GM18505 (cell line): ENCODE data around the gene ARHGAP24.
"Not testable (repeated sequence)": the region's sequence is repeated elsewhere in the genome, so short reads cannot be mapped to it uniquely, and the experiment has no call there.

Experiments used
- ATAC-seq: cut with Tn5 transposase; IDR thresholded peaks from one replicate; pipeline ENCODE4 v1.9.1; 2021; ENCODE audit not compliant: unreplicated experiment
- POLR2A ChIP-seq: IDR thresholded peaks from 4 replicates; pipeline ENCODE4 v1.6.1; 2011; ENCODE audit warnings: borderline replicate concordance; ENCODE audit not compliant: insufficient read depth, insufficient read length; ENCODE audit errors: extremely low read depth

ARHGAP24 gene

DNA sequence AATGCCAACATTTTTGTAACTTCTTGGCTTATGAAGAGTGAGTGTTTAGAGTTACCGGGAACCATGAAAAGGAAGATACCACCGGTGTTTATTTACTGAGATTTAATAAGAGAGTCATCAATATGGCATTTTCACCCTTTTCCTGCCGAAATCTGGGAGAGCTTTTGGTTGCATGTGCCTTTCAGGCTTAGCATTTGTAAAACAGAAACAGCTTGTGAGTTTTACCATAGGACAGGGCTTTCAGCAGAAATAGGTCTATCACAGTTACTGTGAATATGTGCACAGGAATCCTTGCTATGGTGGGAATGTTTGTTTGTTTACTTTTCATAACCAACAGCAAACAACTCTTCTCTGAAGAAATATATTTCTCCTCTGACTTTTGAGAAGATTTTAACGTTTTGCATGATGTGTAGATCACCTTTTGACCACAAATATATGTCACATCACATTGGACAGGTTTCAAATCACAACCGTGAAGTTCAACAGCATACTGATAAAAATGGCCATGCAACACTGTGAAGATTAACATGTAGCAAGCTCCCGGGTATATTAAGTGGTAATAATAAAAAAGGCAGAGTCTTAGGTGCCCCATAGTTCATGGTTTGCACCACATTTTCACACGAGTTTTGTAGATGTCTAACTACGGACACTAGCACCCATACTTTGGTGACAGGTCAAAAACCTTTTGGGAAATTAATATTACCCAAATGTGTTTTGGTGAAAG lies 21.3 kb downstream of the ARHGAP24 start:
- no peak for ATAC-seq

GRCh38 chr4:85496933-85497332 lies 22.0 kb downstream of the ARHGAP24 start:
- no peak for ATAC-seq

More for the DNA sequence above, 21.3 kb downstream of the ARHGAP24 start:
- TF ChIP-seq POLR2A = no peak

GRCh38 chr4:85498068-85498733 lies 23.3 kb downstream of the ARHGAP24 start:
- no peak for TF ChIP-seq POLR2A
- ATAC-seq = peak; percentile 99

More at GRCh38 chr4:85496933-85497332, 22.0 kb downstream of the ARHGAP24 start:
- no peak for TF ChIP-seq POLR2A

DNA sequence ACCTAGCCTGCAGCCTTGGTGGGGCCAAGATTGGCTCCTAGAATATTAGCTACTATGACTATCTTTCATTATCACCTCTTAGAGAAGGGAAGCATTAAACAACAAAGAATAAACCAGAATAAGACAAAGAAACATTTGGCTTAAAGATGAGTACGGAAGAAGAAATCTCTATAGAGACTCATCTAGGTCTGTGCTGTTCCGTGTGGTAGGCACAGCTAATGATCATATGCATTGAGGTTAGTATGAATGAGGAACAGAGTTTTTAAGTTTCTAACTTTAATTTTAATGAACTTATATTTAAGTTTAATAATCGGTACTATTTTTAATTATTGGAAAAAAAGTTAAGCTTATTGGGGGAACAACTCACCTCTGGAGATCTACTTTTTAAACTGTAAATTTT lies 24.6 kb downstream of the ARHGAP24 start:
- no peak for TF ChIP-seq POLR2A
- no peak for ATAC-seq

DNA sequence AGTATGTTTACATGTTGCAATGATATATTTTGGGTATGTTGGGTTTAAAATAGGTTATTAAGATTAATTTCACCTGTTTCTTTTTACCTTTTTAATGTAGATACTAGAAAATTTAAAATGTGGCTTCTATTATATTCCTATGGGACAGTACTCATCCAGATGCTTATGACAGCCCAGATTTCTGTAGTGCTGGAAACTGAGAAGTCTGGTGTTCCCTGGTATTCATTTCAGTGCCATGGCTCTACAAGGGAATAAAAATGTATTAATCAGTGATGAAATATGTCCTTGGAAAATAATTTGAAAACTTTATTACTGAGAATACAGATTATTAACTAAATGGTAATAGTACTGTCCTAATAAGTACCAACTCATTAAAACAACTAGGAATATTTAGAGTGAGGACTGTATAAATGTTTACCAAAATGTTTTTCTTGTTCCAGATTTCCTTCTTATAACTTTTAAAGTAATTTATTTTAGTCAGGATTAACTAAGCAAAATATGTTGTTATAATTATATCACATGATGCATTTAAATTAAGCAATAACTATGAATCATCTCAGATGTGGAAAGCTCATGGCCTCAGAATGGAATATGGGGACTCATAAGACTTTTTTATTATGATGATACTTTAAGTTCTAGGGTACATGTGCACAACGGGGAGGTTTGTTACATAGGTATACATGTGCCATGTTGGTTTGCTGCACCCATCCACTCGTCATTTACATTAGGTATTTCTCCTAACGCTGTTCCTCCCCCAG lies 25.3 kb downstream of the ARHGAP24 start:
- no peak for TF ChIP-seq POLR2A
- no peak for ATAC-seq

DNA sequence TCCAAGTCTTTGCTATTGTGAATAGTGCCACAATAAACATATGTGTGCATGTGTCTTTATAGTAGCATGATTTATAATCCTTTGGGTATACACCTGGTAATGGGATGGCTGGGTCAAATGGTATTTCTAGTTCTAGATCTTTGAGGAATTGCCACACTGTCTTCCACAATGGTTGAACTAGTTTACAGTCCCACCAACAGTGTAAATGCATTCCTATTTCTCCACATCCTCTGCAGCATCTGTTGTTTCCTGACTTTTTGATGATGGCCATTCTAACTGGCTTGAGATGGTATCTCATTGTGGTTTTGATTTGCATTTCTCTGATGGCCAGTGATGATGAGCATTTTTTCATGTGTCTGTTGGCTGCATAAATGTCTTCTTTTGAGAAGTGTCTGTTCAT lies 26.2 kb downstream of the ARHGAP24 start:
- ATAC-seq = not testable (repeated sequence)

DNA sequence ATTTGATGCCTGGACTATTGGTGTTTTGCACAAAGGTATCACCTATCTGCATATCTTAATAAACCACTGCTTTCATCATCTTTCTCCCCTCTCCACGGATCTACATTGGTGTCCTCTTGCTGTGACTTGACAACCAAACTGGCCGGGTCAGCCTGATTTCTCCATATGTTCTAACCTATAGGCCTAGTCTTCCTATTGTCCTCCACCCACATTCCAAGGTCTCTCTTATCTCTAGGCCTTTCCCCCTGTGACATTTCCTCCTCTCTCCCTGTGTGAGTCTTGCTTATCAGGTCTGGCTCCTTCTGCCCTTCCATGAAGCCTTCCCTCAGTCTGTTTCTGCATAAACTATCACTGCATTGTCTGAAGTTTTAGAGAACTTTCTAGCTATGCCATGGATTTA lies 33.7 kb downstream of the ARHGAP24 start:
- ATAC-seq = no peak
- TF ChIP-seq POLR2A = no peak

DNA sequence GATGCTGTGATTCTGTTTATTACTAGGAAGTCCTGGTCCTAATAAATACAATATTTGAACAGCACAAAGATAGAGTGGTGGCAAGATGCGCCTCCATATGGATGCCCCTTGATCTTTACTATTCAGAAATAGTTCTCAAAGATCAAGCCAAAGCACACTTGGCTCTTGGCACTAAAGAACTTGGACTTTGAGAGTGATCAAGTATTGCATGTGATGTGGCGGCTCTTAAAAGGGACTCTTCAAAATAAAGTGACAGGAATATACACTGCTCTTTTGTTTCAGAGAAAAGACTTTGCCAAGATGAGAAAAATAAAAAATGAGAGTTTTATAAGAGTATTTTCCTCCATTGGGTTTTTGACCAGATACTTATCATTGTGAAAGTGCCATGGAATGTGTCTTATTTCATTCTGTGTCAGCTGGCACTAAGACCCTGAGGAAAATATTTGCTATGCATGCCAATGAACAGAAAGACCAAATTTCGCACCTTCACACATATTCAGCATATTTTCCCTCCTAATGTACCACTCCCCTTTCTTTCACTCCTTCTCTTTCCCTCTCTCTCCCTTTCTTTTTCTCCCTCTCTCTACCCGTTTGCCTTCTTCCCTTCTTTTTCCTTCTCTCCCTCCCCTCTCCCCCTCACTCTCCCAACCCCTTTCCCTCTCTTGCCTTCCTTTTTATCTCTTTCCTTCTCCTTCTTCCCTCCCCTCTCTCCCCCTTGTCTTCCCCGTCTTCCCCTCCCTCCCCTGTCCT lies 35.1 kb downstream of the ARHGAP24 start:
- ATAC-seq = no peak
- no peak for TF ChIP-seq POLR2A

DNA sequence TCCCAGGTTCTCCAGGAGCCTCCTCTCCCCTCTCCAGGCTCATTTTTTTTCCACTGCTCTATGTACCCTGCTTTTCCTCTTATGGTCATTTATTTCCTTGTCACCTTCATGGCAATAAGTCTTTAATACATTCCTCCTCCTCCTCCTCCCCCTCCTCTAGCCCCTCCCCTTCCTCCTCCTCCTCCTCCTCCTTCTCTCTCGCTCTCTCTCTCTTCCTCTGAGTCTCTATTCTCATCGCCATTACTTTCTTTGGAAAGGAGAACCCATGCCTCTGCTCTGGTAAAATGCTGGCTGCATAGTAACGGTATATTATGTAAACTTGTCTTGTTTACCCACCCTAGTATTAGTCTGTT lies 35.7 kb downstream of the ARHGAP24 start:
- no peak for TF ChIP-seq POLR2A
- no peak for ATAC-seq

DNA sequence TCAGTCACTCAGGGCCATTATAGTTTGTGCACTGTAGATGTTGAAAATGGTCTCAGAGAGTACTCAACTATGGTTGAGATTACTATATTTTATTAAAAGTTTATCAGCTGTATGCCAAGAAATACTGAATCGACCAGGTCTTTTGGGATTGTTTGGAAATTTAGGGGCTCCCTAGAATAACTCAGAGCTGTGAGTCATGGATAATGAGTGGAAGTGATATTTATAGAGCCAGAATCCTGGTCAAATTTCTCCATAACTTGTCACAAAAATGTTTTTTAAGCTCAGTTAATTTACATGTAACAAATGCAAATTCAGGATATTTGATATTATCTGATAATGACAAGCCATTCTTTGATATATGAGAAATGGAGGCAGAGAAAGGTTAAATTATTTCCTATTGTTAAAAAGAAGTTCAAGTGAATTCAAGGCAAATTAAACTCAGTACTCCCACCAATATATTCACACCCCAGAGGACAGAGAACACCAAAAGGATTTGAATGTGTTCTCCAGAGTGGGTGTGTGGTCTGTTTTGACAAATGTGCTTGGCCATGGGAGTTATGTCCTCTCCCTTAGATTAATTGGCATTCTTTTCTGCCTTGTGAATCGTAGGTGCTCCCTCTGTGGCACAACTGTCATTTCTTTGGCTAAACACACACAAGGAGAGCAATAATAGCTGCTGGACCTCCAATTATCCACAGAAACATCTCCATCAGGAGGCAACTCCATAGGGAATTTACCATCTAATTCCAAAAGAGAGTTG lies 37.7 kb downstream of the ARHGAP24 start:
- no peak for TF ChIP-seq POLR2A
- no peak for ATAC-seq

- ATAC-seq = no peak
- TF ChIP-seq POLR2A = no peak
Observed at GRCh38 chr4:85514117-85514516, 39.2 kb downstream of the ARHGAP24 start.

GRCh38 chr4:85514783-85515182 lies 39.8 kb downstream of the ARHGAP24 start:
- no peak for ATAC-seq
- no peak for TF ChIP-seq POLR2A
